Measurements from ENCODE around the gene CD248. TPM values are rescaled to one million over a fixed set of nuclear protein-coding genes. Genes with fewer than 3 reads are reported as not detected.

The CD248 gene
- total RNA-seq, 4 donors from 2014 or later = 4.6 to 24.8 (median 6.6) TPM

GRCh38 chr11:66275984-66276612, 40.7 kb downstream of the CD248 start:
- TF ChIP-seq POLR2A (IDR thresholded peaks at IDR 0.05) (no peak), CTCF (IDR thresholded peaks at IDR 0.05) (no peak)
- WGBS, 2 donors = 90 to 92% methylated on average over 13 of the region's 14 CpGs
- Histone ChIP-seq H3K4me3 (replicated peaks in 1 of 3) (no peak overlapping the region), H3K36me3 (peaks cover 45 to 48% of the 10 kb centered on the region in 2 donors), H3K27me3 (no peaks in the 10 kb centered on the region), H3K4me1 (peaks cover 4 to 10% of the 10 kb centered on the region in 2 donors), H3K27ac (no peak overlapping the region), H3K9me3 (no peaks in the 10 kb centered on the region)
- intact Hi-C loops (cut with DNase I) = no loop called here
- no peak for DNase-seq

- whole genome bisulfite sequencing, 2 donors = 95 to 99% methylated on average over 7 to 8 of the region's 8 CpGs
- peaks cover 45 to 48% of the 10 kb centered on the region in 2 donors for H3K36me3 ChIP-seq
- intact Hi-C loops (cut with DNase I) = no loop called here
- H3K4me3 ChIP-seq (replicated peaks in 1 of 3) = no peak overlapping the region
- H3K27me3 ChIP-seq = no peaks in the 10 kb centered on the region
- no peak overlapping the region for H3K27ac ChIP-seq
- H3K9me3 ChIP-seq = no peaks in the 10 kb centered on the region
- DNase-seq = no peak
- TF ChIP-seq POLR2A (IDR thresholded peaks at IDR 0.05) (no peak), CTCF (IDR thresholded peaks at IDR 0.05) (no peak)
- peaks cover 4 to 16% of the 10 kb centered on the region in 2 donors for H3K4me1 ChIP-seq
Measured at GRCh38 chr11:66275396-66275795, 41.4 kb downstream of the CD248 start.

GRCh38 chr11:66274219-66274618, 42.6 kb downstream of the CD248 start:
- intact Hi-C loops (cut with DNase I) = no loop called here
- Histone ChIP-seq H3K27ac (no peak overlapping the region), H3K27me3 (no peaks in the 10 kb centered on the region), H3K36me3 (peaks cover 45 to 48% of the 10 kb centered on the region in 2 donors), H3K4me3 (replicated peaks in 1 of 3) (no peak overlapping the region), H3K4me1 (peaks cover 12 to 25% of the 10 kb centered on the region in 2 donors), H3K9me3 (no peaks in the 10 kb centered on the region)
- DNase-seq = no peak
- WGBS, 2 donors = 73 to 88% methylated on average over 1 of the region's 1 CpG
- TF ChIP-seq CTCF (IDR thresholded peaks at IDR 0.05) = no peak
- TF ChIP-seq POLR2A (IDR thresholded peaks at IDR 0.05) = no peak

GRCh38 chr11:66272596-66272995, 44.2 kb downstream of the CD248 start:
- TF ChIP-seq POLR2A (IDR thresholded peaks at IDR 0.05) (no peak), CTCF (IDR thresholded peaks at IDR 0.05) (no peak)
- Histone ChIP-seq H3K36me3 (peaks cover 45 to 48% of the 10 kb centered on the region in 2 donors), H3K9me3 (no peaks in the 10 kb centered on the region), H3K27me3 (no peaks in the 10 kb centered on the region), H3K4me1 (peaks cover 12 to 18% of the 10 kb centered on the region in 2 donors), H3K4me3 (replicated peaks in 1 of 3) (no peak overlapping the region), H3K27ac (no peak overlapping the region)
- intact Hi-C loops (cut with DNase I) = no loop called here
- 86 to 90% methylated on average over 2 of the region's 2 CpGs for WGBS, 2 donors
- DNase-seq = no peak

GRCh38 chr11:66271816-66272215, 45.0 kb downstream of the CD248 start:
- Histone ChIP-seq H3K36me3 (peaks cover 45 to 48% of the 10 kb centered on the region in 2 donors), H3K27me3 (no peaks in the 10 kb centered on the region), H3K4me3 (replicated peaks in 1 of 3) (no peak overlapping the region), H3K27ac (no peak overlapping the region), H3K9me3 (no peaks in the 10 kb centered on the region), H3K4me1 (peaks cover 15 to 19% of the 10 kb centered on the region in 2 donors)
- intact Hi-C loops (cut with DNase I) = no loop called here
- TF ChIP-seq POLR2A (IDR thresholded peaks at IDR 0.05) (no peak), CTCF (IDR thresholded peaks at IDR 0.05) (no peak)
- WGBS, 2 donors = 88 to 94% methylated on average over 6 to 7 of the region's 7 CpGs
- no peak for DNase-seq
